Measurements from ENCODE around the gene MOB2.

DNA sequence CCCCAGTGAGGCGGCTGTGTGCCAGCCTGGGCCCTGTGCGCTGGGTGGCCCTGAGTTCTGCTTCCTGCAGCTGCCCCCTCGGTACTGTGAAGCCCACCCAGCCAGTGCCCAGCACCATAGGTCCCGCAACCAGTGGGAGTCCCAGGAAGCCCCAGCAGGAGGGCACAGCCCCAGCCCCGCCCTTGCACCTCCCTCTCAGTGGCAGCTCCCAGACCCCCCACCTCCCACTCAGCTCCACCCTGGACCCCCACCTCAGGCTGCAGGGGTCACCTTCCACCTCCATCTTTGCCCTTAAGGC is 30.9 kb downstream of the MOB2 start:
- TF ChIP-seq, protein P1, sequence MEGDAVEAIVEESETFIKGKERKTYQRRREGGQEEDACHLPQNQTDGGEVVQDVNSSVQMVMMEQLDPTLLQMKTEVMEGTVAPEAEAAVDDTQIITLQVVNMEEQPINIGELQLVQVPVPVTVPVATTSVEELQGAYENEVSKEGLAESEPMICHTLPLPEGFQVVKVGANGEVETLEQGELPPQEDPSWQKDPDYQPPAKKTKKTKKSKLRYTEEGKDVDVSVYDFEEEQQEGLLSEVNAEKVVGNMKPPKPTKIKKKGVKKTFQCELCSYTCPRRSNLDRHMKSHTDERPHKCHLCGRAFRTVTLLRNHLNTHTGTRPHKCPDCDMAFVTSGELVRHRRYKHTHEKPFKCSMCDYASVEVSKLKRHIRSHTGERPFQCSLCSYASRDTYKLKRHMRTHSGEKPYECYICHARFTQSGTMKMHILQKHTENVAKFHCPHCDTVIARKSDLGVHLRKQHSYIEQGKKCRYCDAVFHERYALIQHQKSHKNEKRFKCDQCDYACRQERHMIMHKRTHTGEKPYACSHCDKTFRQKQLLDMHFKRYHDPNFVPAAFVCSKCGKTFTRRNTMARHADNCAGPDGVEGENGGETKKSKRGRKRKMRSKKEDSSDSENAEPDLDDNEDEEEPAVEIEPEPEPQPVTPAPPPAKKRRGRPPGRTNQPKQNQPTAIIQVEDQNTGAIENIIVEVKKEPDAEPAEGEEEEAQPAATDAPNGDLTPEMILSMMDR (IDR thresholded peaks at IDR 0.05): no peak
- TF ChIP-seq POLR2A (IDR thresholded peaks at IDR 0.05): no peak

Measured in body of pancreas (tissue), 4 donors.